ENCODE results near the gene PSMB3. TPM values are rescaled to one million over a fixed set of nuclear protein-coding genes. Genes with fewer than 3 reads are reported as not detected.
A peak's percentile ranks its signal among the peaks of the same experiment; 100 is the strongest.

PSMB3 gene
- polyA plus RNA-seq, 1 donor (not counting 4 experiments of a cell fraction or from before 2014, with no cell fraction given): 294 TPM

DNA sequence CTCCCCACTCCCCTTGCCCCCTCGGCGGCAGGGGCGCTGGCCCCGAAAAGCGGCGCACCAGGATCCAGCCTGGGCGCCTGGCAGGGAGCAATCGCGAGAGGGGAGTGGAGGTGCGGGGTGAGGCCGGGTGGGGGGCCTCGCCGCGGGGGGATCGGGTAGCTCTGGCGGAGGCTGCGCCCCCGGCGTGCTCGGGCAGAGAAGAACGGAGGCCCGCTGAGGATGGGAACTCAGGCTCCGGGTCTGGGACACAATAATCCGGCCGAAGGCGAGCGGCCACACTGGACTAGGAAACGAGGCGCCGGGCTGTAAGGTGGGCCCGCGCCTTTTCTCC lies 3.7 kb upstream of the PSMB3 start:
- no peak for TF ChIP-seq EZH2 (IDR thresholded peaks at IDR 0.05; ENCODE audit: low read length)
- TF ChIP-seq, protein P1, sequence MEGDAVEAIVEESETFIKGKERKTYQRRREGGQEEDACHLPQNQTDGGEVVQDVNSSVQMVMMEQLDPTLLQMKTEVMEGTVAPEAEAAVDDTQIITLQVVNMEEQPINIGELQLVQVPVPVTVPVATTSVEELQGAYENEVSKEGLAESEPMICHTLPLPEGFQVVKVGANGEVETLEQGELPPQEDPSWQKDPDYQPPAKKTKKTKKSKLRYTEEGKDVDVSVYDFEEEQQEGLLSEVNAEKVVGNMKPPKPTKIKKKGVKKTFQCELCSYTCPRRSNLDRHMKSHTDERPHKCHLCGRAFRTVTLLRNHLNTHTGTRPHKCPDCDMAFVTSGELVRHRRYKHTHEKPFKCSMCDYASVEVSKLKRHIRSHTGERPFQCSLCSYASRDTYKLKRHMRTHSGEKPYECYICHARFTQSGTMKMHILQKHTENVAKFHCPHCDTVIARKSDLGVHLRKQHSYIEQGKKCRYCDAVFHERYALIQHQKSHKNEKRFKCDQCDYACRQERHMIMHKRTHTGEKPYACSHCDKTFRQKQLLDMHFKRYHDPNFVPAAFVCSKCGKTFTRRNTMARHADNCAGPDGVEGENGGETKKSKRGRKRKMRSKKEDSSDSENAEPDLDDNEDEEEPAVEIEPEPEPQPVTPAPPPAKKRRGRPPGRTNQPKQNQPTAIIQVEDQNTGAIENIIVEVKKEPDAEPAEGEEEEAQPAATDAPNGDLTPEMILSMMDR (optimal IDR thresholded peaks at IDR 0.05 in 1 of 3, IDR thresholded peaks at IDR 0.05 in 1 of 3, conservative IDR thresholded peaks at IDR 0.05 in 1 of 3; ENCODE audit: extremely low read depth in 1 of 3, insufficient read depth in 2 of 3, low read length in 3 of 3): no peak
- no peak for DNase-seq (ENCODE audit: low read depth, low spot score)
- H3K9ac ChIP-seq (ENCODE audit: control insufficient read depth, extremely low read depth, insufficient read depth, low read length): peak overlapping the region; percentile 60
- FAIRE-seq: no peak
- peaks cover 7% of the 10 kb centered on the region for H3K9me1 ChIP-seq (ENCODE audit: control insufficient read depth, extremely low read depth, insufficient read depth, low read length)
- peaks cover 27% of the 10 kb centered on the region for H3K4me1 ChIP-seq (ENCODE audit: control insufficient read depth, extremely low read depth, insufficient read depth, low read length)
- peaks cover 2% of the 10 kb centered on the region for H4K20me1 ChIP-seq (ENCODE audit: control insufficient read depth, extremely low read depth, insufficient read depth, low read length)
- H3K27me3 ChIP-seq (ENCODE audit: control insufficient read depth, extremely low read depth, insufficient read depth, low read length): no peaks in the 10 kb centered on the region
- dilution Hi-C loops (cut with MboI; ENCODE audit: extremely low pct_ligation_motif_present, low sequenced_read_pairs): no loop called here
- H3K4me2 ChIP-seq (ENCODE audit: control insufficient read depth, extremely low read depth, insufficient read depth, low read depth, low read length): peak overlapping the region; percentile 87
- peaks cover 47% of the 10 kb centered on the region for H3K79me2 ChIP-seq (ENCODE audit: control insufficient read depth, insufficient read depth, low read length)
- no peaks in the 10 kb centered on the region for H3K9me3 ChIP-seq (ENCODE audit: control insufficient read depth, low read depth, low read length)
- peak overlapping the region; percentile 14 for H3K27ac ChIP-seq (ENCODE audit: control insufficient read depth, insufficient read depth, low read length)
- H3K4me3 ChIP-seq (ENCODE audit: control insufficient read depth in 2 of 3, extremely low read depth in 1 of 3, insufficient read depth in 2 of 3, low read depth in 1 of 3, low read length in 3 of 3): peak overlapping the region; percentile 73 to 95 (median 82)
- H3K36me3 ChIP-seq (ENCODE audit: control insufficient read depth in 2 of 2, extremely low read depth in 1 of 2, insufficient read depth in 2 of 2, low read length in 2 of 2): no peaks in the 10 kb centered on the region
- H2AFZ ChIP-seq (ENCODE audit: control insufficient read depth, low read length): peak overlapping the region; percentile 64

GRCh38 chr17:38749223-38750043 lies 3.1 kb upstream of the PSMB3 start:
- Histone ChIP-seq H3K36me3 (ENCODE audit: control insufficient read depth in 2 of 2, extremely low read depth in 1 of 2, insufficient read depth in 2 of 2, low read length in 2 of 2) (peaks cover under 1 to 3% of the 10 kb centered on the region in 2 experiments), H3K4me2 (ENCODE audit: control insufficient read depth, extremely low read depth, insufficient read depth, low read depth, low read length) (peak overlapping the region; percentile 87), H3K79me2 (ENCODE audit: control insufficient read depth, insufficient read depth, low read length) (peaks cover 47% of the 10 kb centered on the region), H2AFZ (ENCODE audit: control insufficient read depth, low read length) (peak overlapping the region; percentile 64), H3K9me1 (ENCODE audit: control insufficient read depth, extremely low read depth, insufficient read depth, low read length) (peaks cover 7% of the 10 kb centered on the region), H3K27me3 (ENCODE audit: control insufficient read depth, extremely low read depth, insufficient read depth, low read length) (no peaks in the 10 kb centered on the region), H3K9ac (ENCODE audit: control insufficient read depth, extremely low read depth, insufficient read depth, low read length) (peak overlapping the region; percentile 60), H3K4me3 (ENCODE audit: control insufficient read depth in 2 of 3, extremely low read depth in 1 of 3, insufficient read depth in 2 of 3, low read depth in 1 of 3, low read length in 3 of 3) (peak overlapping the region; percentile 73 to 95 (median 82)), H4K20me1 (ENCODE audit: control insufficient read depth, extremely low read depth, insufficient read depth, low read length) (peaks cover 2% of the 10 kb centered on the region), H3K9me3 (ENCODE audit: control insufficient read depth, low read depth, low read length) (no peaks in the 10 kb centered on the region), H3K27ac (ENCODE audit: control insufficient read depth, insufficient read depth, low read length) (peak overlapping the region; percentile 20), H3K4me1 (ENCODE audit: control insufficient read depth, extremely low read depth, insufficient read depth, low read length) (peaks cover 27% of the 10 kb centered on the region)
- no peak for TF ChIP-seq EZH2 (IDR thresholded peaks at IDR 0.05; ENCODE audit: low read length)
- TF ChIP-seq, protein P1 (optimal IDR thresholded peaks at IDR 0.05 in 1 of 3, IDR thresholded peaks at IDR 0.05 in 1 of 3, conservative IDR thresholded peaks at IDR 0.05 in 1 of 3; ENCODE audit: extremely low read depth in 1 of 3, insufficient read depth in 2 of 3, low read length in 3 of 3): no peak
- dilution Hi-C loops (cut with MboI; ENCODE audit: extremely low pct_ligation_motif_present, low sequenced_read_pairs): no loop called here
- DNase-seq (ENCODE audit: low read depth, low spot score): no peak
- FAIRE-seq: no peak

Data from keratinocyte (primary cell).